ENCODE measurements around the gene C18orf63.

Gene C18orf63

GRCh38 chr18:74331404-74331803 lies 15.8 kb downstream of the C18orf63 start:
- no peak for DNase-seq

- DNase-seq = no peak
Observed at GRCh38 chr18:74333091-74333490, 17.5 kb downstream of the C18orf63 start.

- DNase-seq = no peak
Observed at GRCh38 chr18:74334242-74334893, 18.7 kb downstream of the C18orf63 start.

GRCh38 chr18:74336656-74337055 lies 21.0 kb downstream of the C18orf63 start:
- DNase-seq = no peak

- DNase-seq = no peak
Observed at GRCh38 chr18:74337155-74337911, 21.7 kb downstream of the C18orf63 start.

GRCh38 chr18:74337912-74338309 lies 22.3 kb downstream of the C18orf63 start:
- DNase-seq = no peak

GRCh38 chr18:74342416-74343043 lies 26.9 kb downstream of the C18orf63 start:
- no peak for DNase-seq

- no peak for DNase-seq
Observed at GRCh38 chr18:74346206-74346605, 30.6 kb downstream of the C18orf63 start.

GRCh38 chr18:74348581-74348980 lies 32.9 kb downstream of the C18orf63 start:
- DNase-seq = no peak

- no peak for DNase-seq
Observed at GRCh38 chr18:74351354-74351753, 35.7 kb downstream of the C18orf63 start.

- no peak for DNase-seq
Observed at GRCh38 chr18:74353169-74353775, 37.6 kb downstream of the C18orf63 start.

GRCh38 chr18:74356959-74357358 lies 41.3 kb downstream of the C18orf63 start:
- DNase-seq = no peak

GRCh38 chr18:74360852-74361655 lies 45.4 kb downstream of the C18orf63 start:
- DNase-seq = no peak

GRCh38 chr18:74367905-74368304 lies 52.3 kb downstream of the C18orf63 start:
- no peak for DNase-seq

- DNase-seq = no peak
Observed at GRCh38 chr18:74368901-74369705, 53.5 kb downstream of the C18orf63 start.

GRCh38 chr18:74370115-74370514 lies 54.5 kb downstream of the C18orf63 start:
- no peak for DNase-seq

- DNase-seq = no peak
Observed at GRCh38 chr18:74373428-74373827, 57.8 kb downstream of the C18orf63 start.

- DNase-seq = no peak
Observed at GRCh38 chr18:74375999-74376398, 60.4 kb downstream of the C18orf63 start.

- no peak for DNase-seq
Observed at GRCh38 chr18:74376523-74376922, 60.9 kb downstream of the C18orf63 start.

- DNase-seq = no peak
Observed at GRCh38 chr18:74377776-74378175, 62.1 kb downstream of the C18orf63 start.

GRCh38 chr18:74378179-74378682 lies 62.6 kb downstream of the C18orf63 start:
- no peak for DNase-seq

- no peak for DNase-seq
Observed at GRCh38 chr18:74380916-74381315, 65.3 kb downstream of the C18orf63 start.
